D721Med (cell line): ENCODE data around the gene PLIN3.
"Not testable (repeated sequence)": the region's sequence is repeated elsewhere in the genome, so short reads cannot be mapped to it uniquely, and the experiment has no call there.

ENCODE experiments used
- DNase-seq: peaks from one replicate; pipeline ENCODE4 v3.0.0; 2011; ENCODE audit warnings: low spot score; ENCODE audit not compliant: insufficient read length
- FAIRE-seq: peaks from 2 replicates; lab custom pipeline; 2011; peaks lifted over from hg19 to GRCh38; lab: Jason Lieb, UNC
- CTCF ChIP-seq: IDR thresholded peaks from 2 replicates; pipeline ENCODE4 v1.5.1; 2012; ENCODE audit warnings: mild to moderate bottlenecking, control low read depth; ENCODE audit not compliant: insufficient read depth; ENCODE audit errors: missing control alignments

PLIN3 gene

GRCh38 chr19:4847190-4847973, 20.1 kb downstream of the PLIN3 start:
- FAIRE-seq = no peak
- no peak for DNase-seq
- no peak for TF ChIP-seq CTCF

- not testable (repeated sequence) for DNase-seq, FAIRE-seq
These were observed 21.5 kb downstream of the PLIN3 start for GRCh38 chr19:4845975-4846374.

- no peak for FAIRE-seq
These were observed 22.9 kb downstream of the PLIN3 start for GRCh38 chr19:4844348-4845179.

GRCh38 chr19:4843647-4843965, 23.9 kb downstream of the PLIN3 start:
- FAIRE-seq (no peak), DNase-seq (no peak)
- TF ChIP-seq CTCF = no peak

More at GRCh38 chr19:4844348-4845179, 22.9 kb downstream of the PLIN3 start:
- no peak for DNase-seq
- TF ChIP-seq CTCF = no peak

- FAIRE-seq = no peak
These were observed 28.3 kb downstream of the PLIN3 start for GRCh38 chr19:4839192-4839591.

GRCh38 chr19:4832776-4833175, 34.7 kb downstream of the PLIN3 start:
- TF ChIP-seq CTCF = no peak
- no peak for FAIRE-seq

More at GRCh38 chr19:4839192-4839591, 28.3 kb downstream of the PLIN3 start:
- TF ChIP-seq CTCF = no peak
- DNase-seq = no peak

GRCh38 chr19:4831979-4832340, 35.5 kb downstream of the PLIN3 start:
- not testable (repeated sequence) for FAIRE-seq, DNase-seq

More at GRCh38 chr19:4832776-4833175, 34.7 kb downstream of the PLIN3 start:
- no peak for DNase-seq
